Thymus (tissue), 11 donors: Measurements from ENCODE around the gene KLF11. TPM values are rescaled to one million over a fixed set of nuclear protein-coding genes. Genes with fewer than 3 reads are reported as not detected.

Experiments
- DNase-seq, 9 donors: peaks; one replicate each; pipeline ENCODE4 v3.0.0-alpha.2; 2013; ENCODE audit warnings: low spot score in 9 of 9, low read depth in 6 of 9, missing footprints in 1 of 9
- H3K27ac ChIP-seq, 2 donors: one replicate each; pipeline ENCODE4 v1.5.1; 2013; ENCODE audit warnings: control low read depth in 1 of 2, low read depth in 1 of 2, low read length in 1 of 2, mild to moderate bottlenecking in 1 of 2, moderate library complexity in 1 of 2
- H3K27me3 ChIP-seq, 2 donors: one replicate each; pipeline ENCODE4 v1.5.1; 2013; ENCODE audit warnings: low read length in 1 of 2; ENCODE audit not compliant: control insufficient read depth in 2 of 2, insufficient read depth in 1 of 2
- H3K36me3 ChIP-seq, 2 donors: one replicate each; pipeline ENCODE4 v1.5.1; 2013; ENCODE audit warnings: low read length in 1 of 2, mild to moderate bottlenecking in 1 of 2, moderate library complexity in 1 of 2; ENCODE audit not compliant: control insufficient read depth in 2 of 2, insufficient read depth in 2 of 2
- H3K4me1 ChIP-seq, 2 donors: one replicate each; pipeline ENCODE4 v1.5.1; 2013; ENCODE audit warnings: low read length in 2 of 2; ENCODE audit not compliant: control insufficient read depth in 2 of 2, insufficient read depth in 2 of 2
- H3K4me3 ChIP-seq, 2 donors: one replicate each; pipeline ENCODE4 v1.5.1; 2013; ENCODE audit warnings: low read length in 2 of 2, control low read depth in 1 of 2, mild to moderate bottlenecking in 1 of 2
- H3K9me3 ChIP-seq, 2 donors: one replicate each; pipeline ENCODE4 v1.5.1; 2013; ENCODE audit warnings: low read length in 1 of 2, mild to moderate bottlenecking in 1 of 2; ENCODE audit not compliant: control insufficient read depth in 2 of 2, insufficient read depth in 1 of 2
- WGBS: extraction: QIAGEN DNeasy Blood & Tissue Kit; methylation state at CpG from one replicate; pipeline ENCODE4 v1.1.7; 2013; 5-methylcytosine and 5-hydroxymethylcytosine counted together
- polyA plus RNA-seq: library from polyadenylated mRNA; stranded (reverse); fragments of 200-250 nt; gene quantifications from one replicate; pipeline ENCODE4 v1.2.3, GENCODE V29; 2013
- total RNA-seq: library from RNA; stranded (reverse); fragments of 120-200 nt; gene quantifications from one replicate; pipeline ENCODE4 v1.2.4, GENCODE V29; 2013
- donor health status: healthy.

The KLF11 gene
- total and polyA plus RNA-seq, 2 donors: 2.4 to 5.4 TPM

DNA sequence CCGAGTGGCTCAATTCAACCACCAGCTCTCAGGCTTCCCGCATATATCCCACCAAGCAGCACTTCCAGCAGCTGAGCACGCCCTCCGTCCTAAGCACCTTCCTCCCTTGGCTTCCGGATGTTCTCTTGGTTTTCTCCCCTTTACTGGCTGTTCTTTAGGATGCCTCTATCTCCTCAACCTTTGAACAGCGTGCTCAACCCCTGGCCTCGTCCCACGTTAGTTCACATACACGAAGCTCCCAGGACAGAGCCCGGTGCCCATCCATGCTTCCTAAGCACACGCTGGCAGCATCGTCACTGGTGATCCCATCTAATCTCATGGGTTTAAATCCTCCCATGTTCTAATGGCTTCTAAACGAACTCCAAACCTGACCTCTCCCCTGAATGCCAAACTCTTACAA lies 33.2 kb downstream of the KLF11 start:
- H3K27me3 ChIP-seq: peaks cover 62 to 85% of the 10 kb centered on the region in 2 donors
- H3K9me3 ChIP-seq: peaks cover 0 to 5% of the 10 kb centered on the region in 2 donors
- H3K4me1 ChIP-seq: peaks cover 0 to 6% of the 10 kb centered on the region in 2 donors
- WGBS: 85% methylated on average over 13 of the region's 13 CpGs
- no peak for DNase-seq
- no peak overlapping the region for H3K4me3 ChIP-seq
- no peaks in the 10 kb centered on the region for H3K36me3 ChIP-seq
- H3K27ac ChIP-seq: no peak overlapping the region

DNA sequence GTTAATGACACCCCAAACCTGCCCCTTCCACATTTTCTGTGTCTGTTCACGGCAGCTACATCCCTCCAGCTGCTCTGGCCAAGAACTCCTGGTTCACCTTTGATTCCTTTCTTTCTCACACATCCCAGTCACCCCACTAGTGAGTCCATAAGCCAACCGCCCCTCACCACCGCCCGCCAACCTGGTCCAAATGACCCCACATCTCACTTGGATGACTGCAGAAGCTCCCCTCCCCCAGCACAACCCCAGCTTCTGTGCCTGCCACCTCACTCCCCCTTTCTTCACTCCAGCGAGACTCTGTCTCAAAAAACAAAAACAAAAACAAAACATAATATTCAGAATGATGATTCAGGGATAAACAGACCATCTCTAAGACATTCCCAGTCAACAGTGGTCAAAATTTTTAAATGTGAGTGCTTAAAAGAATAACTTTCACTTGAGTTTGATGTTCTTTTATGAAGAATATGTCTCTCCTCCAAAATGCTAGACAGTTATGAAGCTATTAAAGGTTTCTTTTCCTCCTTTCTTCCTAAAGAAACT lies 33.7 kb downstream of the KLF11 start:
- H3K4me3 ChIP-seq: no peak overlapping the region
- peaks cover 0 to 6% of the 10 kb centered on the region in 2 donors for H3K4me1 ChIP-seq
- no peak for DNase-seq
- 84% methylated on average over 5 of the region's 5 CpGs for WGBS
- H3K9me3 ChIP-seq: peaks cover 0 to 5% of the 10 kb centered on the region in 2 donors
- H3K27ac ChIP-seq: no peak overlapping the region
- peaks cover 63 to 89% of the 10 kb centered on the region in 2 donors for H3K27me3 ChIP-seq
- H3K36me3 ChIP-seq: no peaks in the 10 kb centered on the region

DNA sequence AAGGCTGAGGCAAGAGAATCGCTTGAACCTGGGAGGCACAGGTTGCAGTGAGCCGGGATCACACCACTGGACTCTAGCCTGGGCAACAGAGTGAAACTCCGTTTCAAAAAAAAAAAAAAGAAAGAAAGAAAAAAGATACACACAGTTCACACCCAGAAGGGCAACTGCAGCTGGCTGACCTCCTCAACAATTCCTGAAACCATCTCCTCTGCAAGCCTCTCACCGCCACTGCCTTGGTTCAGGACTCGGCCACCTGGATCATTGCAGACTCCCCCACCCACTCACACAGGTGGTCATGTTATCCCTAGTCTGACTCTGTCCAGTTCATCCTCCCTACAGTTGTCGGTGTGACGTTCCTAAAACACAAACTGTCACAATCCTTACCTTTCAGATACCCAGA lies 34.7 kb downstream of the KLF11 start:
- no peak overlapping the region for H3K4me3 ChIP-seq
- H3K4me1 ChIP-seq: peaks cover 0 to 6% of the 10 kb centered on the region in 2 donors
- H3K9me3 ChIP-seq: peaks cover 0 to 1% of the 10 kb centered on the region in 2 donors
- no peaks in the 10 kb centered on the region for H3K36me3 ChIP-seq
- H3K27ac ChIP-seq: no peak overlapping the region
- WGBS: 92% methylated on average over 7 of the region's 7 CpGs
- H3K27me3 ChIP-seq: peaks cover 72 to 95% of the 10 kb centered on the region in 2 donors
- no peak for DNase-seq

DNA sequence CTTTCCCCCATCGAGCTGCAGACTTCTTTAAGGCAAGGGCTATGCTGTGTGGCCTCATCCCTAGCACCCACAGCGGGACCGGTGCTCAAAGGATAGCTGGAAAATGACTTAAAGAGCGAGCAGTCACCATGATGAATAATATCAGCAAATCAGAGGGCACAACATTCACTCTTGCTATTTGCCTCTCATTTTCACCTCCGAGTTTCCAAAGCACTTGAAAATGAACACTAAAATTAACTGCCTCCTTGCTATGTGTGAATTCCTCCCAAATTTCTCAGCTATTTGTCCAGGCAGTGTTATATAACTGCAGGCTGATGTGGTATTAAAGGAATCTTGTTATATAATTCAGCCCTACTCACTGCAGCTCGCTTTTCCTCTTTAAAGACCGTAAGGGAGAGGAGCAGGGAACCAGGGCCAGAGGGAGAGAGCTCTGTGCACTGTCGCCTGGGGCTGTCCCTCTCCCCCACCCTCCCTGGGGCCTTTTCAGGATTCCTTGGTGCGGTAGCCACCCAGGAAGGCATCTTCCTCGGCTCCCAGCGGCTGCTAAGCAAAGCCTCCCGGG lies 35.4 kb downstream of the KLF11 start:
- Histone ChIP-seq H3K36me3 (no peaks in the 10 kb centered on the region), H3K4me1 (peaks cover 0 to 6% of the 10 kb centered on the region in 2 donors), H3K9me3 (no peaks in the 10 kb centered on the region), H3K27me3 (peaks cover 74 to 95% of the 10 kb centered on the region in 2 donors), H3K4me3 (no peak overlapping the region), H3K27ac (no peak overlapping the region)
- 36% methylated on average over 12 of the region's 12 CpGs for WGBS
- no peak for DNase-seq

DNA sequence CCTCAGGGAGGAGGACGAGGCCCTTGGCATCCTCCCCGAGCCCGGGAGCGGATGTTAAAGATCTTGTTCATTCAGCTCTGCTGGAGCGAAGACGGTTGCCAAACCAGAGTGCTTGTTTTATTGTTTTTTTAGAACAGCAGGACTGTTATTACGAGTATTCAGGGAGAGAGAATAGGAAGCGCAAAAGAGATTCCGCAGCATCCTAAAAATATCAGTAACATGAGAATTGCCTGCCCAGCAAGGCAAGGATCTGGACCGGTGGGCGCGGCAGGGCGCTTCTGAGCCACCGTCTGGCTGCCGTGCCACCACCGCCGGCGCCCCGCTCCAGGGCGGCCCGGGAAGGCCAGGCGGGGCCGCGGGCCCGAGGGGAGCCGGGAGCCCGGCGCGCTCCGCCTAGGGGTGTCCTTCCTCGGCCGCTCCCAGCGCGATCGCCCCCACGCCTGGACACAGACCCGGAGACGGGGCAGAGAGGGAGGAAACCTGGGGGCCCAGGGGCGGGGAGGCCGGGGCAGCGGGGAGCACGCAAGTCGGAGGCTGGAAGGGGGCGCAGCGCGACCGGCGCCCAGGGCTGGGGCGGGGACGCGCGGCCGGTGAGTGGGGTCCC lies 36.0 kb downstream of the KLF11 start:
- peaks cover 72 to 95% of the 10 kb centered on the region in 2 donors for H3K27me3 ChIP-seq
- H3K4me3 ChIP-seq: peak overlapping the region in 1 of 2 donors; percentile 45
- peaks cover 0 to 6% of the 10 kb centered on the region in 2 donors for H3K4me1 ChIP-seq
- H3K9me3 ChIP-seq: no peaks in the 10 kb centered on the region
- WGBS: 2% methylated on average over 53 of the region's 53 CpGs
- H3K36me3 ChIP-seq: no peaks in the 10 kb centered on the region
- peak in 2 of 9 donors; percentile 26 to 46 for DNase-seq
- H3K27ac ChIP-seq: no peak overlapping the region

DNA sequence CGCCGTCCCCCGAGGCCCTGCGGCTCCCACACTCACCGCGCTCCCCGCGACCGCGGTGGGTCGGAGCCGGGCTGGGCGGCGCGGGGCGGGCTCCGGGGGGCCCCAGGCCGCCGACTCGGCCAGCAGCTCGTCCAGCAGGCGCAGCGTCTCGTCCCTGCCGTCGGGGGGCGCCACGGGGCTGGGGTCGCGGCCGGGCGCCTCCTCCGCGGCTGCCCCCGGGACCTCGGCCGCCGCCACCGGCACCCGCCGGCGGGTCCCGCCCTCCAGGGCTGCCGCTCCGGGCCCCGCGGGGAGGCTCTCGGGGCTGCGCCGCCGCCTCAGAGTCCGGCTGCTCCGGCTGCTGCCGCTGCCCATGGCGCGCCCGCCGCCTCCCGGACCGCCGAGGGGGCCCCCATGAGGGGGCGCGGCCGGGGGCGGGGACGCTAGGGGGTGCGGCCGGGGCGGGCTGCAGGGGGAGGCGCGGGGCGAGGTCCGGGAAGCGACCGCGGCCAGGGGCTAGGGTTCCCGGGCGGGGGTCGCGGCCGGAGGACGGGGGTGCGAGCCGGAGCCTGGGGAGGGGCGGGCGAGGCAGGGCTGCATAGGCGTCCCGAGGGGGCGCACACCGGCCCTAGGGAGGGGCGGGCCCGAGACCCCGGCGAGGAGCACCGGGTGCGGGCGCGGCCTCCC lies 36.7 kb downstream of the KLF11 start, which contains the start of gene CYS1:
Gene CYS1 (minus strand): TSS at position 542 of the 666 bp plus-strand sequence. CDS start 188 bp downstream, at position 354.
- DNase-seq: no peak
- Histone ChIP-seq H3K9me3 (no peaks in the 10 kb centered on the region), H3K4me3 (peak within 1 kb of the TSS in 1 of 2 donors; percentile 45), H3K27me3 (peaks cover 76 to 95% of the 10 kb centered on the region in 2 donors), H3K4me1 (peaks cover 0 to 6% of the 10 kb centered on the region in 2 donors), H3K36me3 (no peaks in the 10 kb centered on the region), H3K27ac (no peak within 1 kb of the TSS)
- WGBS: 2% methylated on average over 98 of the region's 98 CpGs

- 2% methylated on average over 45 of the region's 45 CpGs for WGBS
- peak in 1 of 9 donors; percentile 45 for DNase-seq
- peak overlapping the region in 1 of 2 donors; percentile 45 for H3K4me3 ChIP-seq
- H3K27me3 ChIP-seq: peaks cover 78 to 95% of the 10 kb centered on the region in 2 donors
- H3K4me1 ChIP-seq: peaks cover 0 to 6% of the 10 kb centered on the region in 2 donors
- no peak overlapping the region for H3K27ac ChIP-seq
- H3K36me3 ChIP-seq: no peaks in the 10 kb centered on the region
- no peaks in the 10 kb centered on the region for H3K9me3 ChIP-seq
Observed at GRCh38 chr2:10080536-10081304, 37.4 kb downstream of the KLF11 start.

GRCh38 chr2:10083046-10083445 lies 39.7 kb downstream of the KLF11 start:
- H3K27me3 ChIP-seq: peaks cover 57 to 85% of the 10 kb centered on the region in 2 donors
- no peaks in the 10 kb centered on the region for H3K36me3 ChIP-seq
- WGBS: 82% methylated on average over 5 of the region's 5 CpGs

More at GRCh38 chr2:10083046-10083445, 39.7 kb downstream of the KLF11 start:
- H3K27ac ChIP-seq: no peak overlapping the region
- DNase-seq: no peak
- H3K4me1 ChIP-seq: peaks cover 0 to 6% of the 10 kb centered on the region in 2 donors
- H3K9me3 ChIP-seq: no peaks in the 10 kb centered on the region
- H3K4me3 ChIP-seq: no peak overlapping the region
